B cell (primary cell): Measurements from ENCODE around the gene CEP63. TPM values are rescaled to one million over a fixed set of nuclear protein-coding genes. Genes with fewer than 3 reads are reported as not detected.

Experiments
- ATAC-seq: fragments of 200-7000 bp; cut with Tn5 transposase; one replicate; pipeline ENCODE4 v1.10.0; 2021; ENCODE audit warnings: low read depth, mild to moderate bottlenecking, moderate number of reproducible peaks, moderate library complexity
- CTCF ChIA-PET: fragments of 350-600 bp; sonication (Branson Sonifier 250); formaldehyde crosslinking; loops from one replicate; lab custom pipeline; 2021; ENCODE audit warnings: antibody characterized with exemption, inconsistent platforms; lab: Charles Lee
- POLR2A ChIA-PET: fragments of 350-600 bp; sonication (Branson Sonifier 250); formaldehyde crosslinking; loops from one replicate; lab custom pipeline; 2021; ENCODE audit warnings: antibody characterized with exemption; lab: Charles Lee
- DNase-seq: peaks from one replicate; pipeline ENCODE4 v3.0.0; 2013
- H2AFZ ChIP-seq: 2 replicates; pipeline ENCODE4 v1.6.1; 2012; ENCODE audit warnings: mild to moderate bottlenecking, low read depth, low read length; ENCODE audit not compliant: insufficient read depth, poor library complexity, severe bottlenecking
- H3K27ac ChIP-seq, 2 donors: 1 replicate in 1 of 2; 2 replicates in 1 of 2; pipeline ENCODE4 v1.5.1; 2012 to 2013; ENCODE audit warnings: low read length in 2 of 2, mild to moderate bottlenecking in 2 of 2, moderate library complexity in 1 of 2
- H3K27me3 ChIP-seq, 4 experiments: fragments of 200-600 bp in 1 of 4; sonication (generic) in 1 of 4; replicated peaks in 1 of 4; 1 replicate in 2 of 4; 2 replicates in 2 of 4; pipeline versions ENCODE4 v1.6.1 to v1.7.0; 2013 to 2016; ENCODE audit warnings: low read length in 3 of 4, mild to moderate bottlenecking in 2 of 4, mixed read lengths in 1 of 4, moderate library complexity in 1 of 4; ENCODE audit not compliant: insufficient read depth in 4 of 4, control insufficient read depth in 3 of 4; ENCODE audit errors: control extremely low read depth in 1 of 4
- H3K36me3 ChIP-seq, 2 experiments: replicated peaks in 1 of 2; 1 replicate in 1 of 2; 2 replicates in 1 of 2; pipeline versions ENCODE4 v1.6.1 to v1.7.1; 2013; ENCODE audit warnings: low read length in 1 of 2; ENCODE audit not compliant: insufficient read depth in 2 of 2, control insufficient read depth in 1 of 2; ENCODE audit errors: control extremely low read depth in 1 of 2, extremely low read depth in 1 of 2
- H3K4me1 ChIP-seq, 2 donors: fragments of 200-600 bp in 1 of 2; sonication (generic) in 1 of 2; 1 replicate in 1 of 2; 2 replicates in 1 of 2; pipeline versions ENCODE4 v1.5.1 to v1.6.1; 2013 to 2017; ENCODE audit warnings: low read length in 2 of 2; ENCODE audit not compliant: control insufficient read depth in 2 of 2, insufficient read depth in 2 of 2
- H3K4me2 ChIP-seq: replicated peaks from 2 replicates; pipeline ENCODE3; 2012; ENCODE audit warnings: mild to moderate bottlenecking, low read depth, low read length; ENCODE audit not compliant: poor library complexity, severe bottlenecking
- H3K4me3 ChIP-seq, 5 experiments: fragments of 200-600 bp in 1 of 5; sonication (generic) in 1 of 5; 1 replicate in 3 of 5; 2 replicates in 2 of 5; pipeline versions ENCODE4 v1.5.1 to v1.7.0; 2011 to 2016; ENCODE audit warnings: low read length in 4 of 5, mild to moderate bottlenecking in 4 of 5, low read depth in 2 of 5, control low read depth in 1 of 5, moderate library complexity in 1 of 5; ENCODE audit not compliant: insufficient read depth in 1 of 5; ENCODE audit errors: control extremely low read depth in 1 of 5, extremely low read depth in 1 of 5
- H3K79me2 ChIP-seq: fragments of 200-600 bp; sonication (generic); one replicate; pipeline ENCODE4 v1.6.0; 2016; ENCODE audit warnings: low read length; ENCODE audit not compliant: control insufficient read depth, insufficient read depth
- H3K9ac ChIP-seq: fragments of 200-600 bp; sonication (generic); 2 replicates; pipeline ENCODE4 v1.6.1; 2017; ENCODE audit warnings: mild to moderate bottlenecking, low read length, moderate library complexity
- H3K9me3 ChIP-seq, 3 donors: one replicate each; pipeline versions ENCODE4 v1.6.1 to v1.7.1; 2013; ENCODE audit warnings: low read length in 2 of 3; ENCODE audit not compliant: control insufficient read depth in 2 of 3, insufficient read depth in 1 of 3; ENCODE audit errors: control extremely low read depth in 1 of 3
- H4K20me1 ChIP-seq: 2 replicates; pipeline ENCODE4 v1.6.0; 2012; ENCODE audit warnings: mild to moderate bottlenecking, low read length; ENCODE audit not compliant: insufficient read depth, control insufficient read depth, poor library complexity, severe bottlenecking
- H3K27ac Mint-ChIP-seq: one replicate; pipeline ENCODE4 v1.8.0; 2021; ENCODE audit warnings: mixed read lengths
- H3K27me3 Mint-ChIP-seq: one replicate; pipeline ENCODE4 v1.8.0; 2021; ENCODE audit warnings: mixed read lengths
- H3K4me1 Mint-ChIP-seq: one replicate; pipeline ENCODE4 v1.8.0; 2021; ENCODE audit warnings: mixed read lengths
- H3K4me3 Mint-ChIP-seq: one replicate; pipeline ENCODE4 v1.8.0; 2021; ENCODE audit warnings: mixed read lengths
- H3K9me3 Mint-ChIP-seq: one replicate; pipeline ENCODE4 v1.8.0; 2022; ENCODE audit warnings: mixed read lengths; ENCODE audit not compliant: insufficient read depth
- EZH2 ChIP-seq: IDR thresholded peaks from 2 replicates; pipeline ENCODE4 v1.6.1; 2012; ENCODE audit warnings: borderline replicate concordance, low read depth, mild to moderate bottlenecking, moderate library complexity, low read length; ENCODE audit not compliant: insufficient read depth, poor library complexity, severe bottlenecking
- WGBS: methylation state at CpG from one replicate; pipeline ENCODE4 v1.1.5; 2013; ENCODE audit warnings: missing lambda C conversion rate; ENCODE audit not compliant: insufficient coverage; 5-methylcytosine and 5-hydroxymethylcytosine counted together
- intact Hi-C: fragments of 100-400 bp; cut with micrococcal nuclease; formaldehyde crosslinking; loops from one replicate; pipeline ENCODE4 v1.10.0; 2022
- polyA plus RNA-seq: library from polyadenylated mRNA; depleted of rRNA; stranded (reverse); fragments of >200 nt; gene quantifications from 2 replicates; pipeline ENCODE4 v1.2.3, GENCODE V29; 2012
- total RNA-seq, 2 donors: library from RNA; stranded (reverse); fragments of 120-200 nt in 1 of 2; gene quantifications; 1 replicate in 1 of 2; 2 replicates in 1 of 2; pipeline versions ENCODE4 v1.2.3 to v1.2.4, GENCODE V29; 2013 to 2022
- TF ChIP-seq, protein P1 (sequence below): fragments of 200-600 bp; IDR thresholded peaks from one replicate; pipeline ENCODE4 v1.8.0; 2022; ENCODE audit warnings: antibody characterized with exemption, mild to moderate bottlenecking

CEP63 gene
- total and polyA plus RNA-seq, 2 donors (not counting 1 experiment from before 2014, with no cell fraction given): 9.6 to 35.6 TPM

DNA sequence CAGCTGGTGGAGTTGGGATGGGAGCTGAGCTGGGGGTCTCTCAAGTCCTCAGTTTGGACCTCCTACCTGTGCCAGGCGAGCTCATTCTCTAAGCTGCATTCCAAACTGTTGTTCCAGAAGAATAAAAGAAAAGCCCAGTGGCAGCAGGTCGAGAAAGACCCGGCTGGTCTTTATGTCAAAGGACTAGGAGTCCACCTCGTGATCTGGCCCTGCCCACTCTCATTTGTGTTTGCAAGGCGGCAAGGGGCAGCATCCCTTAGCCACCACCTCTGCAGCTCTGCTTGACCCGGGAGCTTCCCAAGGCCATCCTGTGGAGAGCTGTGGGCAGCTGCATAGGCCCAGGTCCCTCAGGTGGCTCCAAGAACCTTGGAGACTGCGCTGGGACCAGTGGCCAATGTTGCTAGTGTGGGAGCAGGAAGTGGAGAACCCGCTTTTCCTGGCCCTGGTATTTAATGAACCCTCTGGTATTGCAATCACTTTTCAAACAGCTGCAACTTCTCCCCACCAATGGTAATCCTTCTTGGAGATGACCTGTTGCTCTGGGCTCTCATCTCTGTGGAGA, 134.1 kb downstream of the CEP63 start:
- no peak overlapping the region for H3K27ac ChIP-seq
- H3K9ac ChIP-seq: no peak overlapping the region
- H3K4me2 ChIP-seq: no peak overlapping the region
- no peaks in the 10 kb centered on the region for H4K20me1 ChIP-seq
- Mint-ChIP-seq H3K4me3 (no peak overlapping the region), H3K4me1 (no peaks in the 10 kb centered on the region), H3K27ac (no peak overlapping the region), H3K9me3 (no peaks in the 10 kb centered on the region), H3K27me3 (no peaks in the 10 kb centered on the region)
- ChIA-PET POLR2A (no interaction called here), CTCF (no interaction called here)
- ATAC-seq (no peak), DNase-seq (no peak)
- H3K36me3 ChIP-seq: no peaks in the 10 kb centered on the region
- no peak for TF ChIP-seq EZH2
- TF ChIP-seq, protein P1, sequence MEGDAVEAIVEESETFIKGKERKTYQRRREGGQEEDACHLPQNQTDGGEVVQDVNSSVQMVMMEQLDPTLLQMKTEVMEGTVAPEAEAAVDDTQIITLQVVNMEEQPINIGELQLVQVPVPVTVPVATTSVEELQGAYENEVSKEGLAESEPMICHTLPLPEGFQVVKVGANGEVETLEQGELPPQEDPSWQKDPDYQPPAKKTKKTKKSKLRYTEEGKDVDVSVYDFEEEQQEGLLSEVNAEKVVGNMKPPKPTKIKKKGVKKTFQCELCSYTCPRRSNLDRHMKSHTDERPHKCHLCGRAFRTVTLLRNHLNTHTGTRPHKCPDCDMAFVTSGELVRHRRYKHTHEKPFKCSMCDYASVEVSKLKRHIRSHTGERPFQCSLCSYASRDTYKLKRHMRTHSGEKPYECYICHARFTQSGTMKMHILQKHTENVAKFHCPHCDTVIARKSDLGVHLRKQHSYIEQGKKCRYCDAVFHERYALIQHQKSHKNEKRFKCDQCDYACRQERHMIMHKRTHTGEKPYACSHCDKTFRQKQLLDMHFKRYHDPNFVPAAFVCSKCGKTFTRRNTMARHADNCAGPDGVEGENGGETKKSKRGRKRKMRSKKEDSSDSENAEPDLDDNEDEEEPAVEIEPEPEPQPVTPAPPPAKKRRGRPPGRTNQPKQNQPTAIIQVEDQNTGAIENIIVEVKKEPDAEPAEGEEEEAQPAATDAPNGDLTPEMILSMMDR: no peak
- H3K9me3 ChIP-seq: peaks cover 0 to 4% (median 0%) of the 10 kb centered on the region in 3 donors
- no peak overlapping the region for H2AFZ ChIP-seq
- intact Hi-C loops: no loop called here
- 91% methylated on average over 7 of the region's 8 CpGs for WGBS
- no peaks in the 10 kb centered on the region for H3K79me2 ChIP-seq
- H3K4me3 ChIP-seq: no peak overlapping the region
- no peaks in the 10 kb centered on the region for H3K27me3 ChIP-seq
- no peaks in the 10 kb centered on the region for H3K4me1 ChIP-seq

DNA sequence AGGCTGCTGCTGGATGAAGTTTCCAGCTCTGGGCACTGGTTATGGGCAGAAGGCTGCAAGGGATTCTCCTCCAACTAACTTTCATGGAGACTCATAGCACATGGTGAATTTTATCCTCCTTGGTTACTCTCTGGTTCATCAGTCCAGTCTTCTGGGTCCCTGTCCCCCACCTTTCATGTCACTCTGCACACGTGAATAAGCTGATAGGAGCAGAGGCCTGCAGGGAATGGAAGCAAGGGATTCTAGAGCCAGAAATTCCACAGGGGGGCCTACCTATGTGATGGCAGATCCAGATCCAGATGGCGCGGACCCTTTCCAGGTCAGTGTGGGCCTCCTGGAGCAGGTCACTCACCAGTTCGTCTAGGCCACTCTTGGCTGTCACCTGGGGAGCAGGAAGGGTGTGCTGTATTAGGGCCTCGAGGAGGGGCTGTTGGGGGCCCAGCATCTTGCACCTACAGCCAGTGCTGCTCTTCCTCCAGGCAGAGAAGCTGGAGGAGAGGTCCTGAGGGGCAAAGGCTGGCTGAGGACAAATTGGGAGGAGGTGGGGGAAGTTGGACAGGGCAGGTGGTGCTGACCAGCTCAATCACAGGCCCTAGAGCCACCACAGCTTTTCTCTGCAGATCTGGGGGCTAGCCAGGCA, 134.7 kb downstream of the CEP63 start:
- Histone ChIP-seq H3K9me3 (peaks cover 0 to 4% (median 0%) of the 10 kb centered on the region in 3 donors), H3K27ac (no peak overlapping the region), H3K4me2 (no peak overlapping the region), H2AFZ (no peak overlapping the region), H3K79me2 (no peaks in the 10 kb centered on the region), H3K4me3 (no peak overlapping the region), H4K20me1 (no peaks in the 10 kb centered on the region), H3K27me3 (no peaks in the 10 kb centered on the region), H3K9ac (no peak overlapping the region), H3K4me1 (no peaks in the 10 kb centered on the region), H3K36me3 (no peaks in the 10 kb centered on the region)
- intact Hi-C loops: no loop called here
- ATAC-seq (no peak), DNase-seq (no peak)
- WGBS: 77% methylated on average over 4 of the region's 5 CpGs
- no peak overlapping the region for H3K27ac Mint-ChIP-seq
- no peaks in the 10 kb centered on the region for H3K27me3 Mint-ChIP-seq
- ChIA-PET CTCF (no interaction called here), POLR2A (no interaction called here)
- H3K4me1 Mint-ChIP-seq: no peaks in the 10 kb centered on the region
- H3K9me3 Mint-ChIP-seq: no peaks in the 10 kb centered on the region
- no peak for TF ChIP-seq EZH2
- TF ChIP-seq, protein P1: no peak
- no peak overlapping the region for H3K4me3 Mint-ChIP-seq
